Ishikawa (cell line): ENCODE measurements around the gene CD86.

Source experiments
- CEBPB ChIP-seq: IDR thresholded peaks from 2 replicates; pipeline ENCODE4 v1.6.1; 2012
- EP300 ChIP-seq: IDR thresholded peaks from 2 replicates; pipeline ENCODE4 v1.6.1; 2012; ENCODE audit warnings: borderline replicate concordance
- FOXM1 ChIP-seq: IDR thresholded peaks from 2 replicates; pipeline ENCODE4 v1.6.1; 2012; ENCODE audit warnings: low read depth, borderline replicate concordance
- MAX ChIP-seq: IDR thresholded peaks from 2 replicates; pipeline ENCODE4 v1.6.1; 2012
- REST ChIP-seq: IDR thresholded peaks from 2 replicates; pipeline ENCODE4 v1.6.1; 2012; ENCODE audit warnings: low read depth, mild to moderate bottlenecking

- TF ChIP-seq MAX (no peak), REST (no peak), EP300 (no peak), CEBPB (no peak), FOXM1 (no peak)
These were observed 26.5 kb downstream of the CD86 start for GRCh38 chr3:122081543-122082247.
